KOPT-K1 (cell line): ENCODE data around the gene COX7A2L.
A peak's percentile ranks its signal among the peaks of the same experiment; 100 is the strongest.
"Not testable (repeated sequence)": the region's sequence is repeated elsewhere in the genome, so short reads cannot be mapped to it uniquely, and the experiment has no call there.

ENCODE experiments used
- H3K27ac ChIP-seq: fragments of 200-600 bp; sonication (generic); 2 replicates; pipeline ENCODE4 v1.5.1; 2016; ENCODE audit warnings: antibody characterized with exemption, mild to moderate bottlenecking, low read depth, low read length; ENCODE audit not compliant: poor library complexity, severe bottlenecking
- H3K36me3 ChIP-seq: fragments of 200-600 bp; sonication (generic); 2 replicates; pipeline ENCODE4 v1.5.1; 2017; ENCODE audit warnings: antibody characterized with exemption, mild to moderate bottlenecking, low read length, moderate library complexity; ENCODE audit not compliant: insufficient read depth
- H3K9me3 ChIP-seq: fragments of 200-600 bp; sonication (generic); 2 replicates; pipeline ENCODE4 v1.5.1; 2017; ENCODE audit warnings: antibody characterized with exemption, low read length, mild to moderate bottlenecking; ENCODE audit not compliant: insufficient read depth, poor library complexity, severe bottlenecking

The COX7A2L gene

GRCh38 chr2:42360890-42361727, at the start of gene COX7A2L:
Gene COX7A2L (minus strand): TSS chr2:42361217. CDS start chr2:42361161, 56 bp downstream.
- H3K9me3 ChIP-seq, result no peaks in the 10 kb centered on the region
- peak within 1 kb of the TSS; percentile 87 for H3K27ac ChIP-seq
- peaks cover 5% of the 10 kb centered on the region; the same call in 1 of the 2 replicates for H3K36me3 ChIP-seq

DNA sequence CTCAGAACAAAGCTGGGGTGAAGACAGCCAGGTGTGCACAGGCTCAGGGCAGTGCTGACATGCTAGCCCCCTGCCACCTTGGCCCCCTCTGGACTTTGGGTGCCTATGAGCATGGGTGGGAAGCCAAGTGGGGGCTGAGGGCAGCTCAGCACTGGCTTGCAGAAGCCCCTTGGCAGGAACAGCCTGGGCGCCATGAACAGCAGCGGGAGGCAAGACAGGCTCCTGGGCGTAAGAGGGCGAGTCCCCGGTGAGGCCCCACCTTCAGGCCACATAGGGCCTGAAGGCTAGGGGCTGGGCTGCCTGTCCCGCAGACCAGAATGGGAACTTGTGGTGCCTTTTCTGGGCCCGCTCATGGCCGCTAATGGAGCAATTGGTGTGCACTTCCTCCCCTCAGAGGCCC, 47.0 kb upstream of the COX7A2L start:
- peaks cover 14% of the 10 kb centered on the region for H3K9me3 ChIP-seq

DNA sequence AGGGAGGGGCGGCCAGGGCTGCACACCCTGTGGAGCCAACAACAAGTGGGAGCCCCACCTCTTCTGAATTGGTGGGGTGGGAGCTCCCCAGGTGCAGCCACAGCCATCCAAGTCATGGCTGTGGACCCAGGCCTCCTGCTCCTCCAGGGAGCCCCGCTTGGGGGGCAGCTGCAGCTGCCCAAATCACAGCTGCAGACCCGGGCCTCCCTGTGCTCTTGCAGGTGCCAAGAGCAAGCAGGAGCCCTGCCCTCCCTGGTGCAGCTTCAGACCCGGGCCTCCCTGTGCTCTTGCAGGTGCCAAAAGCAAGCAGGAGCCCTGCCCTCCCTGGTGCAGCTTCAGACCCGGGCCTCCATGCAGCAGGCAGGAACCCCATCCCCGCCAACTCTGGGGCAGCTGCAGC, 46.5 kb upstream of the COX7A2L start:
- Histone ChIP-seq H3K9me3 (peaks cover 14% of the 10 kb centered on the region), H3K36me3 (no peaks in the 10 kb centered on the region), H3K27ac (no peak overlapping the region)

More for the DNA sequence above, 47.0 kb upstream of the COX7A2L start:
- no peaks in the 10 kb centered on the region for H3K36me3 ChIP-seq
- no peak overlapping the region for H3K27ac ChIP-seq

- Histone ChIP-seq H3K36me3 (no peaks in the 10 kb centered on the region), H3K27ac (no peak overlapping the region), H3K9me3 (peaks cover 14% of the 10 kb centered on the region)
Measured at GRCh38 chr2:42404676-42405075, 43.7 kb upstream of the COX7A2L start.

- no peak overlapping the region for H3K27ac ChIP-seq
- no peaks in the 10 kb centered on the region for H3K36me3 ChIP-seq
- no peaks in the 10 kb centered on the region for H3K9me3 ChIP-seq
Measured at GRCh38 chr2:42401773-42402172, 40.8 kb upstream of the COX7A2L start.

DNA sequence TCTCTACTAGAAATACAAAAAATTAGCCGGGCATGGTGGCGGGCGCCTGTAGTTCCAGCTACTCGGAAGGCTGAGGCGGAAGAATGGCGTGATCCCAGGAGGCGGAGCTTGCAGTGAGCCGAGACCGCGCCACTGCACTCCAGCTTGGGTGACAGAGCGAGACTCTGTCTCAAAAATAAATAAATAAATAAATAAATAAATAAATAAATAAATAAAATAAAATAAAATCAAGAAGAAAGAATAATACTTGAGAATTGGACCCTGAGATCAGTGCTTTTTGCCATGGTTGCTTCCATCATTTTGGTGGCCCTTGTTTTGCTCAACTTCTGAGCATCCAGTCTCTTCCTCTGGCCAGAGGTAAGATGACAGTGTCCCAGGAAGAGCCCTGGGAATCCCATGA, 37.0 kb upstream of the COX7A2L start:
- not testable (repeated sequence) for H3K36me3 ChIP-seq, H3K9me3 ChIP-seq, H3K27ac ChIP-seq

DNA sequence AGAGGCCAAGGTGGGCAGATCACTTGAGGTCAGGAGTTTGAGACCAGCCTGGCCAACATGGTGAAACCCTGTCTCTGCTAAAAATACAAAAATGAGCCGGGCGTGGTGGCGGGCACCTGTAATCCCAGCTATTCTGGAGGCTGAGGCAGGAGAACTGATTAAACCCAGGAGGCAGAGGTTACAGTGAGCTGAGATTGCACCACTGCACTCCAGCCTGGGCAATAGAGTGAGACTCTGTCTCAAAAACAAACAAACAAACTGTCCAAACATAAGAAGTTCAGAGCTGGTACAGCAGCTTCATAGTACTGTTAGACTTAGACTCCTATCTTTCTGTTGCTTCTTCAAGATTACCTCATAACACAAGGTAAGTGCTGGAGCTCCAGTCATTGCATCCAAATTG, 32.3 kb upstream of the COX7A2L start:
- H3K36me3 ChIP-seq, H3K9me3 ChIP-seq: not testable (repeated sequence)

DNA sequence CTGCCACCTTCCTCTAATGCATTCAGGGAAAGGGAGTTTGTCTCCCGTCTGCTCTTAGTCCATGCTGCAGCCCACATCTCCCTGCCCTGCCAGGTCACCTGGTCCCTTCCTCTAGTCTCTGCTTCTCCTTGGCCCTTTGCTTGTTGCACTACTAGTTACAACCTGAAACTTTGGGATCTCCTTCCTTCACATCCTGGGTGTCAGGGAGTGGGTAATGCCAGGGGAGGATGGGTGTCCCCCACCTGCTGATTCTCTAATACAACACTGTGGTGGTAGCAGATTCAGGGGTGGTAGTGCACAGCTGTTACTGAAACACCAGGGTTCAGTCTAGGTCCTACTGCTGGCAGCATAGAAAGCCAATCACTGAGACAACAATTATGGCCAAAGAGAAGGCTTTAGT, 31.2 kb upstream of the COX7A2L start:
- no peak overlapping the region for H3K27ac ChIP-seq
- peaks cover 4% of the 10 kb centered on the region for H3K9me3 ChIP-seq
- no peaks in the 10 kb centered on the region for H3K36me3 ChIP-seq

More for the DNA sequence above, 32.3 kb upstream of the COX7A2L start:
- H3K27ac ChIP-seq, result not testable (repeated sequence)

DNA sequence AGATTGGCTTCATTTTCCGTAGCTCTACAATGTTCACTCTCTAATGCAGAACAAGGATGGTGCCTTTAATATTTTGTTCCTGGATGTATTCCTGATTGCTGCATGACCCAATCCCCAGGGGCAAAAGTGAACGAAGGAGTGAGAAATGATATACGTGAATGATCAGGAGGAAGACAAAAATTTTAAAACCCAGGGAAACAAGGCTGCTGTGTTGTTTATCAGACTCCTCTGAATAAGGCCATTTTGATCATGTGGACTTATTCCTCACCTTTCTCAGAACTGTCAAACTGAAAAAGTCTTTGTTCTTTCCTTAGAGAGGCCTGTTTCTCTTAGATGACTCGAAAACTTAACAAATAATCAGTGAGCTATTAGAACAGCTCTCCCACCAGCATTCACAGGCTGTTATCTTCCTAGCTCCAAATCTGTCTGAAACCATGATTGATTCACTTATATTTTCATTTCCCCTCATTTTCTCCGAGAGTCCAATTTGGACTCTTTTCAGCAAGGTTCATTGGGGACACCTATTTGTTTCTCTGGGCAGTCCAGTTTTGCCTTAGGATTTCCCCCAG, 29.5 kb upstream of the COX7A2L start:
- no peaks in the 10 kb centered on the region for H3K36me3 ChIP-seq
- peaks cover 4% of the 10 kb centered on the region for H3K9me3 ChIP-seq
- no peak overlapping the region for H3K27ac ChIP-seq

DNA sequence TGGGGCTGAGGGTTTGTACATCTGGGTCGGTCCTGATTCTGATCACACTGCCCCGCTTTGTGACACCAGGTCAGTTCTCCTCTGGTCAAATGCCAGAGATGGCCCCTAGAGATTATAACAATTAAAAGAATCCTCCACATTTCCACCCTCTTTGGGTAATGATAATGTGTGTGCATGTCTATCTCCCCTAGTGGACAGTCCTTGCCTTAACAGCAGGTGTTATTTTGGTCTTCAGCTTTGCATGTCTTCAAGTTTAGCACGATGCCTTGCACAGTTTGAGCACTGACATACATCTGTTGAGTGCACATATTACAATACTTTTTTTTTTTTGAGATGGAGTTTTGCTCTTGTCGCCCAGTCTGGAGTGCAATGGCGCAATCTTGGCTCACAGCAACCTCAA, 25.7 kb upstream of the COX7A2L start:
- H3K36me3 ChIP-seq, result no peaks in the 10 kb centered on the region
- H3K27ac ChIP-seq, result no peak overlapping the region
- no peaks in the 10 kb centered on the region for H3K9me3 ChIP-seq

- H3K9me3 ChIP-seq, result no peaks in the 10 kb centered on the region
- H3K36me3 ChIP-seq, result no peaks in the 10 kb centered on the region
- H3K27ac ChIP-seq, result no peak overlapping the region
Measured at GRCh38 chr2:42385225-42385624, 24.2 kb upstream of the COX7A2L start.

DNA sequence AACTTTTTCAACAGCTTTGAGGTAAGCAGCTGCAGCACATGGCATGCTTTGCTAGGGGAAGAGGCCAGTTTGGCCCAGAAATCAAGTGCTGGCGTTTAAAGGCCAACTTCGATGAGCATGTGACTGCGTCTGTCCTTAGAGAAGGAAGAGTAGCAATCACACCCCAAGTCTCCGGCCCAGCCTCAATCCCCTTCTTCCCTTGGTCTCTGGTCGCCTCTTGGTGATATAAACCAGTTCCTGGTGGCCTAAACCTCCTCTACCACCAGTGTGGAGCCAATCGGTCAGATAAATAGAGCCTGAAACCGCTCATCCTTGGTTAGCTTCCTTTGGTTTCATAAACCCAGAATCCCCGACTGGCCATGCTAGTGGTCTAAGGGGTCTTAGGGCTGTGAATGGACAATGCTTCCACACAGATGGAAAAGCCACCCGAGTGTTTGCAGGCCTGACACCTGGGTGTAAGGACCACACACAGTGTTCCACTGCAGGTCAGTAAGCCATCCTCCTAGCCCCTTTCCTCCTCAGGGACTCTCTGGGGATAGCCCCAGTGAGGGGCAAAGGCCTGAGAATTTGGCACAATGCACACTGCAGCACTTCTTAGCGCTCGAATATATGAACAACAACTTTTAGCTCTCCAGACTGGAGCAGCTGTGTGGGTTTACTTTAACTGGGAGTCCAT, 23.0 kb upstream of the COX7A2L start:
- Histone ChIP-seq H3K9me3 (no peaks in the 10 kb centered on the region), H3K27ac (no peak overlapping the region), H3K36me3 (no peaks in the 10 kb centered on the region)

- no peaks in the 10 kb centered on the region for H3K9me3 ChIP-seq
- H3K27ac ChIP-seq, result no peak overlapping the region
- H3K36me3 ChIP-seq, result no peaks in the 10 kb centered on the region
Measured at GRCh38 chr2:42382144-42382543, 21.1 kb upstream of the COX7A2L start.

GRCh38 chr2:42380026-42380425, 19.0 kb upstream of the COX7A2L start:
- not testable (repeated sequence) for H3K36me3 ChIP-seq, H3K9me3 ChIP-seq, H3K27ac ChIP-seq

DNA sequence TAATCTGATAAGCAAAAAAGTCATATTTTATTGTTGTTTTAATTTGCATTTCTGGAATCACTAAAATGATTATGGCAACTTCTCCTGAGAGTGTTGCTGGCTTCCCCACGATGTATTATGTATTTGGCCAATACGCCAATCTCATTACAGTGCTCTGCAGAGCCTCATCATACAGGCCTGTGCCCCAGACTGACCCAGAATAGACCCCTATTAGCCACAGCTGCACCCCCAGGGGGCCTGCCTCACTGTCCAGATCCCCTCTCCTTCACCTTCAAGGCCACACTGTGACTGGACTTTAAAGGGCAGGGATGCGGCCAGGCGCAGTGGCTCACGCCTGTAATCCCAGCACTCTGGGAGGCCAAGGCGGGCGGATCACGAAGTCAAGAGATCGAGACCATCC, 17.4 kb upstream of the COX7A2L start:
- no peaks in the 10 kb centered on the region for H3K36me3 ChIP-seq
- no peaks in the 10 kb centered on the region for H3K9me3 ChIP-seq
- no peak overlapping the region for H3K27ac ChIP-seq
